IMR-90 (cell line): ENCODE data around the gene SELENOH. TPM values are rescaled to one million over a fixed set of nuclear protein-coding genes. Genes with fewer than 3 reads are reported as not detected.

ENCODE experiments used
- ATAC-seq: fragments of 200-7000 bp; cut with Tn5 transposase; 2 replicates; pipeline ENCODE4 v1.9.1; 2020; ENCODE audit warnings: low read depth, mild to moderate bottlenecking, moderate library complexity
- BruUV-seq: library from RNA; stranded (reverse); fragments of 400-500 nt; replicated peaks from 2 replicates; lab custom pipeline; 2021; lab: Mats Ljungman, UMichigan
- CTCF ChIA-PET: fragments of 300-600 bp; formaldehyde crosslinking; extraction: SDS; loops from one replicate; lab custom pipeline; 2021; ENCODE audit warnings: antibody characterized with exemption; lab: Yijun Ruan, JAX
- POLR2A ChIA-PET: fragments of 300-600 bp; sonication (Branson Sonifier 250); formaldehyde crosslinking; loops from one replicate; lab custom pipeline; 2022; ENCODE audit warnings: antibody characterized with exemption; ENCODE audit not compliant: unreplicated experiment; lab: Charles Lee
- DNase-seq: peaks from one replicate; pipeline ENCODE4 v3.0.0; 2013
- H2AFZ ChIP-seq: replicated peaks from 2 replicates; pipeline ENCODE3; 2013; ENCODE audit warnings: low read length, mild to moderate bottlenecking; ENCODE audit not compliant: poor library complexity
- H2AK5ac ChIP-seq: 2 replicates; pipeline ENCODE4 v1.6.1; 2013; ENCODE audit warnings: low read depth, low read length, inconsistent platforms
- H2AK9ac ChIP-seq: replicated peaks from 2 replicates; pipeline ENCODE3; 2013; ENCODE audit warnings: mild to moderate bottlenecking, low read depth, low read length, moderate library complexity; ENCODE audit not compliant: poor library complexity
- H2BK120ac ChIP-seq: 2 replicates; pipeline ENCODE4 v1.6.1; 2013; ENCODE audit warnings: low read depth, low read length, inconsistent platforms
- H2BK15ac ChIP-seq: 3 replicates; pipeline ENCODE4 v1.6.1; 2013; ENCODE audit warnings: low read depth, low read length, inconsistent platforms
- H2BK20ac ChIP-seq: 2 replicates; pipeline ENCODE4 v1.6.1; 2013; ENCODE audit warnings: low read depth, mild to moderate bottlenecking, inconsistent platforms, low read length, moderate library complexity
- H2BK5ac ChIP-seq: 2 replicates; pipeline ENCODE4 v1.6.1; 2013; ENCODE audit warnings: mild to moderate bottlenecking, low read depth, low read length, inconsistent platforms; ENCODE audit not compliant: poor library complexity, severe bottlenecking
- H3K14ac ChIP-seq: replicated peaks from 2 replicates; pipeline ENCODE4 v1.6.1; 2013; ENCODE audit warnings: low read depth, low read length, inconsistent platforms
- H3K18ac ChIP-seq: 2 replicates; pipeline ENCODE4 v1.6.1; 2013; ENCODE audit warnings: low read depth, low read length, control low read depth
- H3K23ac ChIP-seq: 2 replicates; pipeline ENCODE4 v1.6.1; 2013; ENCODE audit warnings: low read depth, low read length, inconsistent platforms
- H3K27ac ChIP-seq: 2 replicates; pipeline ENCODE4 v1.5.1; 2013; ENCODE audit warnings: mild to moderate bottlenecking, control low read depth, low read length; ENCODE audit not compliant: insufficient read depth
- H3K27me3 ChIP-seq: 2 replicates; pipeline ENCODE4 v1.6.1; 2013; ENCODE audit warnings: low read length; ENCODE audit not compliant: control insufficient read depth, insufficient read depth
- H3K36me3 ChIP-seq: 2 replicates; pipeline ENCODE4 v1.6.1; 2013; ENCODE audit warnings: low read length, mixed read lengths; ENCODE audit not compliant: control insufficient read depth, insufficient read depth
- H3K4ac ChIP-seq: 2 replicates; pipeline ENCODE4 v1.6.1; 2013; ENCODE audit warnings: low read depth, low read length, inconsistent platforms
- H3K4me1 ChIP-seq: 2 replicates; pipeline ENCODE4 v1.6.1; 2013; ENCODE audit warnings: low read length, mixed read lengths; ENCODE audit not compliant: control insufficient read depth, insufficient read depth
- H3K4me2 ChIP-seq: 2 replicates; pipeline ENCODE4 v1.6.1; 2013; ENCODE audit warnings: low read depth, mild to moderate bottlenecking, control low read depth, low read length, moderate library complexity
- H3K4me3 ChIP-seq: 2 replicates; pipeline ENCODE4 v1.5.1; 2013; ENCODE audit warnings: low read depth, mild to moderate bottlenecking, control low read depth, low read length, moderate library complexity; ENCODE audit not compliant: insufficient read depth
- H3K56ac ChIP-seq: 2 replicates; pipeline ENCODE4 v1.6.1; 2013; ENCODE audit warnings: low read length, inconsistent platforms; ENCODE audit not compliant: insufficient read depth; ENCODE audit errors: extremely low read depth
- H3K79me1 ChIP-seq, 2 experiments: 2 replicates each; pipeline ENCODE4 v1.6.1; 2013; ENCODE audit warnings: low read length in 2 of 2, inconsistent platforms in 1 of 2, low read depth in 1 of 2
- H3K9ac ChIP-seq: 2 replicates; pipeline ENCODE4 v1.6.1; 2013; ENCODE audit warnings: low read depth, low read length, control low read depth
- H3K9me1 ChIP-seq: 2 replicates; pipeline ENCODE4 v1.6.1; 2013; ENCODE audit warnings: low read length, inconsistent platforms; ENCODE audit not compliant: insufficient read depth
- H3K9me3 ChIP-seq: 2 replicates; pipeline ENCODE4 v1.6.1; 2013; ENCODE audit warnings: low read length; ENCODE audit not compliant: control insufficient read depth, insufficient read depth
- H4K20me1 ChIP-seq: 2 replicates; pipeline ENCODE4 v1.6.1; 2013; ENCODE audit warnings: low read length, inconsistent platforms; ENCODE audit not compliant: insufficient read depth
- H4K5ac ChIP-seq: 2 replicates; pipeline ENCODE4 v1.6.1; 2013; ENCODE audit warnings: mild to moderate bottlenecking, low read depth, low read length, control low read depth
- H4K8ac ChIP-seq, 2 experiments: 2 replicates each; pipeline ENCODE4 v1.6.1; 2013; ENCODE audit warnings: low read depth in 2 of 2, low read length in 2 of 2, control low read depth in 1 of 2, inconsistent platforms in 1 of 2
- H4K91ac ChIP-seq: 2 replicates; pipeline ENCODE4 v1.6.1; 2013; ENCODE audit warnings: low read depth, low read length, inconsistent platforms; ENCODE audit not compliant: insufficient read depth
- BHLHE40 ChIP-seq: fragments of 150-350 bp; IDR thresholded peaks from 2 replicates; pipeline ENCODE4 v1.6.1; 2016; ENCODE audit warnings: mild to moderate bottlenecking, low read depth, low read length
- WGBS, 2 experiments: methylation state at CpG; one replicate each; pipeline versions ENCODE4 v1.1.5 to v1.1.7; 2013; ENCODE audit warnings: missing lambda C conversion rate in 2 of 2; ENCODE audit not compliant: insufficient read length in 1 of 2; ENCODE audit errors: extremely low coverage in 2 of 2; 5-methylcytosine and 5-hydroxymethylcytosine counted together
- dilution Hi-C: fragments of 300-500 bp; cut with HindIII; formaldehyde crosslinking; loops from one replicate; pipeline ENCODE4 v1.14.3; 2018; ENCODE audit warnings: low sequenced_read_pairs; ENCODE audit not compliant: unreplicated experiment
- in situ Hi-C: fragments of 300-500 bp; cut with MboI; formaldehyde crosslinking; loops from 3 replicates; pipeline ENCODE4 v1.14.3; 2019; ENCODE audit warnings: low sequenced_read_pairs, inconsistent platforms, mixed read lengths
- intact Hi-C: fragments of 100-400 bp; cut with micrococcal nuclease; formaldehyde crosslinking; loops from 2 replicates; pipeline ENCODE4 v1.10.0; 2022
- polyA plus RNA-seq, 3 experiments: library from polyadenylated mRNA; depleted of rRNA; stranded (reverse); fragments of >200 nt; gene quantifications; 2 replicates each; pipeline ENCODE4 v1.2.3, GENCODE V29; 2012; ENCODE audit warnings: low replicate concordance in 1 of 3
- total RNA-seq: library from RNA; depleted of rRNA; stranded (reverse); fragments of >200 nt; gene quantifications from 2 replicates; pipeline ENCODE4 v1.2.3, GENCODE V29; 2012

Gene SELENOH
- total and polyA plus RNA-seq, 2 of the 4 experiments (the other 2 are of a cell fraction) = 40.3 to 107 TPM

- H3K4me3 ChIP-seq = peak overlapping the region; percentile 99
- no TSS peak for BruUV-seq
- H3K79me1 ChIP-seq = peaks cover 0 to 31% of the 10 kb centered on the region in 2 experiments; a peak in 2 of 4 replicates
- no peak overlapping the region for H2BK20ac ChIP-seq
- in situ Hi-C loops = no loop called here
- CTCF ChIA-PET = interaction anchor here (1.5 to 2.0 kb wide), 2 partner anchors 15 to 37 kb away, joined by 5 to 8 read pairs; no protein-coding TSS in a partner anchor
- H3K9me1 ChIP-seq = 0 out of 2 replicates have a peak, but pooled peaks cover 6% of the 10 kb centered on the region
- POLR2A ChIA-PET = interaction anchor here (0.6 to 1.4 kb wide), 5 partner anchors 15 to 263 kb away, joined by 3 to 7 read pairs (median 5); no protein-coding TSS in a partner anchor
- H3K9ac ChIP-seq = peak overlapping the region; percentile 100
- no peak for TF ChIP-seq BHLHE40
- H3K23ac ChIP-seq = peak overlapping the region; percentile 95; the same call in 1 of the 2 replicates
- peak overlapping the region; percentile 86 for H3K14ac ChIP-seq
- H3K18ac ChIP-seq = no peak overlapping the region
- peaks cover 55% of the 10 kb centered on the region for H4K20me1 ChIP-seq
- ATAC-seq = no peak
- peak overlapping the region; percentile 99 for H3K4me2 ChIP-seq
- no peak overlapping the region for H2AK9ac ChIP-seq
- H2BK120ac ChIP-seq = no peak overlapping the region
- no CpG with 5 or more reads among the region's 4 CpGs for WGBS, 2 experiments
- H4K8ac ChIP-seq = no peak overlapping the region
- H4K5ac ChIP-seq = no peak overlapping the region
- no peak overlapping the region for H2AFZ ChIP-seq
- H2AK5ac ChIP-seq = no peak overlapping the region
- H3K4ac ChIP-seq = peak overlapping the region; percentile 75; the same call in 1 of the 2 replicates
- dilution Hi-C loops = no loop called here
- H3K36me3 ChIP-seq = peaks cover 4% of the 10 kb centered on the region
- H3K9me3 ChIP-seq = no peaks in the 10 kb centered on the region
- H4K91ac ChIP-seq = peak overlapping the region; percentile 26; the same call in 1 of the 2 replicates
- H2BK5ac ChIP-seq = peak overlapping the region; percentile 97
- no peak for DNase-seq
- no peak overlapping the region for H2BK15ac ChIP-seq
- intact Hi-C loops = loop anchor here (5.0 kb wide), 3 partner anchors 293 to 748 kb away; no protein-coding TSS in a partner anchor
- peaks cover 8% of the 10 kb centered on the region for H3K4me1 ChIP-seq
- H3K27ac ChIP-seq = peak overlapping the region; percentile 56; the same call in 1 of the 2 replicates
- no peaks in the 10 kb centered on the region for H3K27me3 ChIP-seq
- H3K56ac ChIP-seq = no peak overlapping the region
Observed at GRCh38 chr11:57764021-57764420, 22.7 kb downstream of the SELENOH start.
